ENCODE measurements around the gene CEBPA.

GRCh38 chr19:33277434-33277833, 24.9 kb downstream of the CEBPA start:
- TF ChIP-seq CTCF (IDR thresholded peaks at IDR 0.05; ENCODE audit: low read depth, low read length, missing input control) (no peak), ATF3 (IDR thresholded peaks at IDR 0.05) (no peak), EGR1 (IDR thresholded peaks at IDR 0.05; ENCODE audit: low read depth in 2 of 2) (no peak), GABPA (IDR thresholded peaks at IDR 0.05 in 1 of 2, conservative IDR thresholded peaks at IDR 0.05 in 1 of 2) (no peak), MAX (IDR thresholded peaks at IDR 0.05) (no peak), SP1 (IDR thresholded peaks at IDR 0.05) (no peak), RAD21 (IDR thresholded peaks at IDR 0.05) (no peak), JUND (IDR thresholded peaks at IDR 0.05) (no peak), TAF1 (conservative IDR thresholded peaks at IDR 0.05) (no peak), NR2F2 (IDR thresholded peaks at IDR 0.05) (no peak), YY1 (IDR thresholded peaks at IDR 0.05) (no peak)
- TF ChIP-seq, protein P1, sequence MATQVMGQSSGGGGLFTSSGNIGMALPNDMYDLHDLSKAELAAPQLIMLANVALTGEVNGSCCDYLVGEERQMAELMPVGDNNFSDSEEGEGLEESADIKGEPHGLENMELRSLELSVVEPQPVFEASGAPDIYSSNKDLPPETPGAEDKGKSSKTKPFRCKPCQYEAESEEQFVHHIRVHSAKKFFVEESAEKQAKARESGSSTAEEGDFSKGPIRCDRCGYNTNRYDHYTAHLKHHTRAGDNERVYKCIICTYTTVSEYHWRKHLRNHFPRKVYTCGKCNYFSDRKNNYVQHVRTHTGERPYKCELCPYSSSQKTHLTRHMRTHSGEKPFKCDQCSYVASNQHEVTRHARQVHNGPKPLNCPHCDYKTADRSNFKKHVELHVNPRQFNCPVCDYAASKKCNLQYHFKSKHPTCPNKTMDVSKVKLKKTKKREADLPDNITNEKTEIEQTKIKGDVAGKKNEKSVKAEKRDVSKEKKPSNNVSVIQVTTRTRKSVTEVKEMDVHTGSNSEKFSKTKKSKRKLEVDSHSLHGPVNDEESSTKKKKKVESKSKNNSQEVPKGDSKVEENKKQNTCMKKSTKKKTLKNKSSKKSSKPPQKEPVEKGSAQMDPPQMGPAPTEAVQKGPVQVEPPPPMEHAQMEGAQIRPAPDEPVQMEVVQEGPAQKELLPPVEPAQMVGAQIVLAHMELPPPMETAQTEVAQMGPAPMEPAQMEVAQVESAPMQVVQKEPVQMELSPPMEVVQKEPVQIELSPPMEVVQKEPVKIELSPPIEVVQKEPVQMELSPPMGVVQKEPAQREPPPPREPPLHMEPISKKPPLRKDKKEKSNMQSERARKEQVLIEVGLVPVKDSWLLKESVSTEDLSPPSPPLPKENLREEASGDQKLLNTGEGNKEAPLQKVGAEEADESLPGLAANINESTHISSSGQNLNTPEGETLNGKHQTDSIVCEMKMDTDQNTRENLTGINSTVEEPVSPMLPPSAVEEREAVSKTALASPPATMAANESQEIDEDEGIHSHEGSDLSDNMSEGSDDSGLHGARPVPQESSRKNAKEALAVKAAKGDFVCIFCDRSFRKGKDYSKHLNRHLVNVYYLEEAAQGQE (IDR thresholded peaks at IDR 0.05): no peak

Measured in liver (tissue), 3 donors.